Tibial artery (tissue), 4 donors: ENCODE data around the gene PITPNM1.

Experiments used
- DNase-seq, 2 donors: peaks; one replicate each; pipeline ENCODE4 v3.0.0-alpha.2; 2019
- H3K27ac ChIP-seq, 2 donors: fragments of 200-600 bp; sonication (generic) in 1 of 2; 1 replicate in 1 of 2; 2 replicates in 1 of 2; pipeline ENCODE4 v1.5.1; 2018 to 2019; ENCODE audit warnings: mild to moderate bottlenecking in 1 of 2
- H3K27me3 ChIP-seq, 2 donors: fragments of 200-600 bp; sonication (generic) in 1 of 2; one replicate each; pipeline versions ENCODE4 v1.5.1 to v1.6.0; 2016 to 2019
- H3K36me3 ChIP-seq, 3 donors: fragments of 200-600 bp; sonication (generic) in 2 of 3; one replicate each; pipeline ENCODE4 v1.5.1; 2016 to 2019; ENCODE audit warnings: mild to moderate bottlenecking in 2 of 3
- H3K4me1 ChIP-seq, 4 donors: fragments of 200-600 bp; sonication (generic) in 2 of 4; 1 replicate in 3 of 4; 2 replicates in 1 of 4; pipeline ENCODE4 v1.5.1; 2016 to 2019
- H3K4me3 ChIP-seq, 2 donors: fragments of 200-600 bp; sonication (generic) in 1 of 2; 1 replicate in 1 of 2; 2 replicates in 1 of 2; pipeline ENCODE4 v1.5.1; 2018 to 2019; ENCODE audit warnings: mild to moderate bottlenecking in 2 of 2
- H3K9me3 ChIP-seq, 3 donors: fragments of 200-600 bp; sonication (generic) in 1 of 3; one replicate each; pipeline ENCODE4 v1.5.1; 2016 to 2019
- CTCF ChIP-seq, 2 experiments: fragments of 200-600 bp in 1 of 2; fragments of 450-650 bp in 1 of 2; IDR thresholded peaks; one replicate each; pipeline ENCODE4 v1.5.1; 2017 to 2019; ENCODE audit warnings: antibody characterized with exemption in 2 of 2, mild to moderate bottlenecking in 1 of 2, moderate library complexity in 1 of 2
- intact Hi-C: fragments of 100-400 bp; cut with DNase I; formaldehyde crosslinking; loops from one replicate; pipeline ENCODE4 v1.15.0; 2023; ENCODE audit warnings: low total_unique reads

PITPNM1 gene

GRCh38 chr11:67448220-67448609 lies 56.9 kb downstream of the PITPNM1 start:
- no peaks in the 10 kb centered on the region for H3K9me3 ChIP-seq
- H3K4me3 ChIP-seq, result no peak overlapping the region
- intact Hi-C loops, result no loop called here
- H3K36me3 ChIP-seq, result no peaks in the 10 kb centered on the region
- H3K27ac ChIP-seq, result no peak overlapping the region
- no peak for TF ChIP-seq CTCF (IDR thresholded peaks at IDR 0.05)
- peaks cover 0 to 9% (median 3%) of the 10 kb centered on the region in 4 donors for H3K4me1 ChIP-seq
- H3K27me3 ChIP-seq, result no peaks in the 10 kb centered on the region
- DNase-seq, result no peak

- TF ChIP-seq CTCF (IDR thresholded peaks at IDR 0.05), result no peak
- Histone ChIP-seq H3K27me3 (no peaks in the 10 kb centered on the region), H3K36me3 (peaks cover 0 to 19% (median 13%) of the 10 kb centered on the region in 3 donors), H3K4me3 (no peak overlapping the region), H3K9me3 (no peaks in the 10 kb centered on the region), H3K27ac (no peak overlapping the region), H3K4me1 (peaks cover 0 to 36% (median 20%) of the 10 kb centered on the region in 4 donors)
- DNase-seq, result no peak
- intact Hi-C loops, result no loop called here
These were observed 59.6 kb downstream of the PITPNM1 start for GRCh38 chr11:67445515-67445914.

- no peak for DNase-seq
- Histone ChIP-seq H3K27ac (peak overlapping the region; percentile 96 to 98), H3K27me3 (no peaks in the 10 kb centered on the region), H3K4me3 (peak overlapping the region; percentile 89 to 90), H3K36me3 (peaks cover 0 to 45% (median 34%) of the 10 kb centered on the region in 3 donors), H3K4me1 (peaks cover 0 to 49% (median 28%) of the 10 kb centered on the region in 4 donors), H3K9me3 (no peaks in the 10 kb centered on the region)
- no peak for TF ChIP-seq CTCF (IDR thresholded peaks at IDR 0.05)
- intact Hi-C loops, result loop anchor here (2.0 kb wide), 1 partner anchor 22 kb away; no protein-coding TSS in a partner anchor
These were observed 62.4 kb downstream of the PITPNM1 start for GRCh38 chr11:67442504-67443404.
